ENCODE data around the gene PDXK. TPM values are rescaled to one million over a fixed set of nuclear protein-coding genes. Genes with fewer than 3 reads are reported as not detected.

Gene PDXK
- polyA plus RNA-seq, 1 experiment: 129 TPM

- POLR2A ChIA-PET: no interaction called here
- Histone ChIP-seq H3K27me3 (ENCODE audit: control insufficient read depth, insufficient read depth, low read length) (no peaks in the 10 kb centered on the region), H3K9me3 (ENCODE audit: control insufficient read depth, insufficient read depth, low read length) (no peaks in the 10 kb centered on the region; the same call in 1 of the 2 replicates), H3K27ac (ENCODE audit: low read depth, low read length) (no peak overlapping the region), H3K4me3 (ENCODE audit: low read depth, low read length) (peak overlapping the region; percentile 92)
- CTCF ChIA-PET: no interaction called here
- no peak for TF ChIP-seq CTCF (IDR thresholded peaks at IDR 0.05; ENCODE audit: low read depth, low read length)
- DNase-seq (ENCODE audit: low read depth, low spot score): no peak
Measured at GRCh38 chr21:43717967-43718871, 710 bp upstream of the PDXK start.

GRCh38 chr21:43719748-43720538 is 1.0 kb downstream of the PDXK start:
- H3K9me3 ChIP-seq (ENCODE audit: control insufficient read depth, insufficient read depth, low read length): no peaks in the 10 kb centered on the region; the same call in 1 of the 2 replicates
- H3K27me3 ChIP-seq (ENCODE audit: control insufficient read depth, insufficient read depth, low read length): no peaks in the 10 kb centered on the region
- ChIA-PET CTCF (no interaction called here), POLR2A (interaction anchor here (0.6 to 1.7 kb wide), 3 partner anchors 8 to 29 kb away, joined by 4 to 20 read pairs (median 5); no protein-coding TSS in a partner anchor)
- no peak for DNase-seq (ENCODE audit: low read depth, low spot score)
- H3K27ac ChIP-seq (ENCODE audit: low read depth, low read length): peak overlapping the region; percentile 57
- no peak for TF ChIP-seq CTCF (IDR thresholded peaks at IDR 0.05; ENCODE audit: low read depth, low read length)
- H3K4me3 ChIP-seq (ENCODE audit: low read depth, low read length): peak overlapping the region; percentile 92

GRCh38 chr21:43720539-43721166 is 1.7 kb downstream of the PDXK start:
- Histone ChIP-seq H3K9me3 (ENCODE audit: control insufficient read depth, insufficient read depth, low read length) (no peaks in the 10 kb centered on the region; the same call in 1 of the 2 replicates), H3K27me3 (ENCODE audit: control insufficient read depth, insufficient read depth, low read length) (no peaks in the 10 kb centered on the region), H3K4me3 (ENCODE audit: low read depth, low read length) (peak overlapping the region; percentile 92), H3K27ac (ENCODE audit: low read depth, low read length) (no peak overlapping the region)
- no peak for TF ChIP-seq CTCF (IDR thresholded peaks at IDR 0.05; ENCODE audit: low read depth, low read length)
- ChIA-PET CTCF (no interaction called here), POLR2A (interaction anchor here (1.6 to 1.7 kb wide), 2 partner anchors 8 to 13 kb away, joined by 5 to 20 read pairs; no protein-coding TSS in a partner anchor)
- no peak for DNase-seq (ENCODE audit: low read depth, low spot score)

GRCh38 chr21:43721206-43721605 is 2.3 kb downstream of the PDXK start:
- TF ChIP-seq CTCF (IDR thresholded peaks at IDR 0.05; ENCODE audit: low read depth, low read length): no peak
- Histone ChIP-seq H3K9me3 (ENCODE audit: control insufficient read depth, insufficient read depth, low read length) (no peaks in the 10 kb centered on the region; the same call in 1 of the 2 replicates), H3K27ac (ENCODE audit: low read depth, low read length) (no peak overlapping the region), H3K4me3 (ENCODE audit: low read depth, low read length) (peak overlapping the region; percentile 92), H3K27me3 (ENCODE audit: control insufficient read depth, insufficient read depth, low read length) (no peaks in the 10 kb centered on the region)
- CTCF ChIA-PET: no interaction called here
- POLR2A ChIA-PET: no interaction called here
- no peak for DNase-seq (ENCODE audit: low read depth, low spot score)

Data from AG04450 (cell line).